ENCODE measurements around the gene HEG1.

The HEG1 gene

GRCh38 chr3:124967964-124968363, 87.8 kb downstream of the HEG1 start:
- Histone ChIP-seq H3K4ac (ENCODE audit: low read length) (no peak overlapping the region), H2BK120ac (ENCODE audit: low read depth, low read length) (no peak overlapping the region), H3K9ac (ENCODE audit: low read depth, low read length, poor library complexity) (no peak overlapping the region), H2BK15ac (ENCODE audit: low read length) (no peak overlapping the region), H3K18ac (ENCODE audit: low read length) (no peak overlapping the region), H3K9me3 (replicated peaks in 1 of 2; ENCODE audit: control insufficient read depth in 2 of 2, insufficient read depth in 1 of 2, low read depth in 1 of 2, low read length in 2 of 2) (no peaks in the 10 kb centered on the region), H2BK5ac (ENCODE audit: low read length) (no peak overlapping the region), H3K4me1 (ENCODE audit: control insufficient read depth in 2 of 2, insufficient read depth in 1 of 2, low read depth in 1 of 2, low read length in 2 of 2) (no peaks in the 10 kb centered on the region), H4K8ac (ENCODE audit: low read depth, low read length) (no peak overlapping the region), H3K4me2 (ENCODE audit: insufficient read depth, low read length, poor library complexity, severe bottlenecking) (no peak overlapping the region), H3K4me3 (ENCODE audit: low read length in 2 of 2) (no peak overlapping the region), H2AK5ac (ENCODE audit: low read depth, low read length) (no peak overlapping the region), H2AFZ (ENCODE audit: low read length) (no peak overlapping the region), H3K14ac (ENCODE audit: low read length) (no peak overlapping the region), H3K79me1 (ENCODE audit: low read depth, low read length) (no peaks in the 10 kb centered on the region), H3K27ac (replicated peaks; ENCODE audit: low read length) (no peak overlapping the region), H3K36me3 (replicated peaks in 1 of 2; ENCODE audit: control insufficient read depth in 2 of 2, insufficient read depth in 2 of 2, low read length in 2 of 2) (peaks cover 7 to 51% of the 10 kb centered on the region in 2 donors), H3K23ac (ENCODE audit: low read depth, low read length, poor library complexity) (no peak overlapping the region), H3K27me3 (ENCODE audit: control insufficient read depth in 3 of 3, insufficient read depth in 3 of 3, low read depth in 1 of 3, low read length in 3 of 3) (no peaks in the 10 kb centered on the region), H4K91ac (ENCODE audit: low read depth, low read length, poor library complexity) (no peak overlapping the region), H2BK12ac (ENCODE audit: low read length) (no peak overlapping the region)
- WGBS, 2 donors (ENCODE audit: extremely low coverage in 2 of 2, insufficient read length in 2 of 2, insufficient replicate concordance in 1 of 2) = no CpG with 5 or more reads among the region's 10 CpGs
- DNase-seq (ENCODE audit: low spot score) = no peak

DNA sequence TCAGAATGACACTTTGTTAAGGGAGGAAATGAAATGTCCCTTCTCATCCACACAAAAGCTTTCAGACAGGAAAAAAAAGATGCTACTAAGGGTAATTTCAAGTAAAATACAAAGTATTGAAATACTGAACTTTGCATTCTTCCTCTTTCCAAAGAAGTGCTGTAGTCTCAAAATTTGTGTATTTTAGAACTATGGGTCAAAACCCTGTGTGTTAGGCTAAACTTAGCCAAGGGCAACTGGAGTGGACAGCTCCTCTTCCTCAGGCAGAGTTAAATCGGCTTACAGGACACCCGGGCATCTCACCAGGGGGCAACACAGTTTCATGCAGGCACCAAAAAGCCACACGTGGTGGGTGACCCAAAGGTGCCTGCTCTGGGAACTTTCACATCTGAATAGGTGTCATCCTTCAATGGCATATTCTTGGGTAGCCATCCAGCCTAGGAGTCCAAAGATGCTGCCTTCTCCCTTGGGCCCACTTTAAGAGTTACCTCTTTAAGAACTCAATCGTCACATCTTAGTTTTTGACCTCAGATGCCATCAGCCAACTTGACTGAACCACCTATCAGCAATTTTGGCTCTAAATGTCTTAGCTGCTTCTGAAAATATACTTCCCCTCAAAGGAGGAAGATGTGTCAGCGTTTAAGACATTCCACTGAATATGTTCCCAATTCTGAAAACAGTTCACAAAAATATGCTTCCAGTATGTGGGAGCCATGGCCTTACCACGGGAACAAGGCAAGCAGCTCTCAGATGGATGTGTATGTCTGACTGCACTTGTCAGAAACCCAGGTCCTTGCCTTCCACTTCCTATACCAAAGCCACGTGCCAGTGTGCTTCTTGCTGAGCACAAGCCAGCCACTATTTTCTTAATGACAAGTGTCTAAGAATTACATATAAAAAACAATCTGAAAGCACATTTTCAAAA, 89.0 kb downstream of the HEG1 start:
- Histone ChIP-seq H2BK120ac (ENCODE audit: low read depth, low read length) (no peak overlapping the region), H3K9me3 (replicated peaks in 1 of 2; ENCODE audit: control insufficient read depth in 2 of 2, insufficient read depth in 1 of 2, low read depth in 1 of 2, low read length in 2 of 2) (no peaks in the 10 kb centered on the region), H3K79me1 (ENCODE audit: low read depth, low read length) (no peaks in the 10 kb centered on the region), H3K18ac (ENCODE audit: low read length) (no peak overlapping the region), H2BK12ac (ENCODE audit: low read length) (no peak overlapping the region), H3K36me3 (replicated peaks in 1 of 2; ENCODE audit: control insufficient read depth in 2 of 2, insufficient read depth in 2 of 2, low read length in 2 of 2) (peaks cover 5 to 40% of the 10 kb centered on the region in 2 donors), H3K9ac (ENCODE audit: low read depth, low read length, poor library complexity) (no peak overlapping the region), H2BK5ac (ENCODE audit: low read length) (no peak overlapping the region), H2BK15ac (ENCODE audit: low read length) (no peak overlapping the region), H3K27me3 (ENCODE audit: control insufficient read depth in 3 of 3, insufficient read depth in 3 of 3, low read depth in 1 of 3, low read length in 3 of 3) (no peaks in the 10 kb centered on the region), H4K8ac (ENCODE audit: low read depth, low read length) (no peak overlapping the region), H3K4me2 (ENCODE audit: insufficient read depth, low read length, poor library complexity, severe bottlenecking) (no peak overlapping the region), H2AK5ac (ENCODE audit: low read depth, low read length) (no peak overlapping the region), H3K4ac (ENCODE audit: low read length) (no peak overlapping the region), H3K4me3 (ENCODE audit: low read length in 2 of 2) (no peak overlapping the region), H3K4me1 (ENCODE audit: control insufficient read depth in 2 of 2, insufficient read depth in 1 of 2, low read depth in 1 of 2, low read length in 2 of 2) (no peaks in the 10 kb centered on the region), H4K91ac (ENCODE audit: low read depth, low read length, poor library complexity) (no peak overlapping the region), H2AFZ (ENCODE audit: low read length) (no peak overlapping the region), H3K27ac (replicated peaks; ENCODE audit: low read length) (no peak overlapping the region), H3K23ac (ENCODE audit: low read depth, low read length, poor library complexity) (no peak overlapping the region), H3K14ac (ENCODE audit: low read length) (no peak overlapping the region)
- WGBS, 2 donors (ENCODE audit: extremely low coverage in 2 of 2, insufficient read length in 2 of 2, insufficient replicate concordance in 1 of 2) = no CpG with 5 or more reads among the region's 7 CpGs
- DNase-seq (ENCODE audit: low spot score) = no peak

DNA sequence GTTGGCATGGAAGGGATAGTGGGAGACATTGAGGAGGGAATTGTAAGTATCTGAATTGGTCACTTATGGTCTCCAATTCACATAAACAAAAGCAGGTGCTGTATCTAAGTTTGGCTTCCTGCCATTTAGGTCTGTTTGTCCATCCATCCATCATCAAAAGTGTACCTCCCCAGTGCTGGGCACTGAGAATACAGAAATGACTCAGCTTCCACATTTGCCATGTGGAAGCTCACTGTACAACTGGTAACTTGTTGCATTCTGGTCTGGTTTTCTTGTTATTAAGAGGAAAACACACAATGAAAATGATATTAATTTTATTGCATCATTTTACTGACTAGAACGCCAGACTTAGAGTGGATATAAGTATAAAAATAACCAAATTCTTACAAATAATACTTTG, 90.4 kb downstream of the HEG1 start:
- Histone ChIP-seq H3K23ac (ENCODE audit: low read depth, low read length, poor library complexity) (no peak overlapping the region), H2BK5ac (ENCODE audit: low read length) (no peak overlapping the region), H2AK5ac (ENCODE audit: low read depth, low read length) (no peak overlapping the region), H3K79me1 (ENCODE audit: low read depth, low read length) (no peaks in the 10 kb centered on the region), H3K9me3 (replicated peaks in 1 of 2; ENCODE audit: control insufficient read depth in 2 of 2, insufficient read depth in 1 of 2, low read depth in 1 of 2, low read length in 2 of 2) (no peaks in the 10 kb centered on the region), H3K4me2 (ENCODE audit: insufficient read depth, low read length, poor library complexity, severe bottlenecking) (no peak overlapping the region), H2AFZ (ENCODE audit: low read length) (no peak overlapping the region), H3K4me1 (ENCODE audit: control insufficient read depth in 2 of 2, insufficient read depth in 1 of 2, low read depth in 1 of 2, low read length in 2 of 2) (no peaks in the 10 kb centered on the region), H3K4me3 (ENCODE audit: low read length in 2 of 2) (no peak overlapping the region), H3K36me3 (replicated peaks in 1 of 2; ENCODE audit: control insufficient read depth in 2 of 2, insufficient read depth in 2 of 2, low read length in 2 of 2) (peaks cover 3 to 28% of the 10 kb centered on the region in 2 donors), H3K27me3 (ENCODE audit: control insufficient read depth in 3 of 3, insufficient read depth in 3 of 3, low read depth in 1 of 3, low read length in 3 of 3) (no peaks in the 10 kb centered on the region), H3K9ac (ENCODE audit: low read depth, low read length, poor library complexity) (no peak overlapping the region), H2BK120ac (ENCODE audit: low read depth, low read length) (no peak overlapping the region), H4K91ac (ENCODE audit: low read depth, low read length, poor library complexity) (no peak overlapping the region), H3K14ac (ENCODE audit: low read length) (no peak overlapping the region), H2BK12ac (ENCODE audit: low read length) (no peak overlapping the region), H3K18ac (ENCODE audit: low read length) (no peak overlapping the region), H3K27ac (replicated peaks; ENCODE audit: low read length) (no peak overlapping the region), H3K4ac (ENCODE audit: low read length) (no peak overlapping the region), H2BK15ac (ENCODE audit: low read length) (no peak overlapping the region), H4K8ac (ENCODE audit: low read depth, low read length) (no peak overlapping the region)
- no peak for DNase-seq (ENCODE audit: low spot score)
- no CpG with 5 or more reads among the region's 1 CpG for WGBS, 2 donors (ENCODE audit: extremely low coverage in 2 of 2, insufficient read length in 2 of 2, insufficient replicate concordance in 1 of 2)

- Histone ChIP-seq H2AFZ (ENCODE audit: low read length) (no peak overlapping the region), H4K8ac (ENCODE audit: low read depth, low read length) (no peak overlapping the region), H3K27ac (replicated peaks; ENCODE audit: low read length) (no peak overlapping the region), H3K23ac (ENCODE audit: low read depth, low read length, poor library complexity) (no peak overlapping the region), H3K9me3 (replicated peaks in 1 of 2; ENCODE audit: control insufficient read depth in 2 of 2, insufficient read depth in 1 of 2, low read depth in 1 of 2, low read length in 2 of 2) (no peaks in the 10 kb centered on the region), H3K79me1 (ENCODE audit: low read depth, low read length) (no peaks in the 10 kb centered on the region), H3K4ac (ENCODE audit: low read length) (no peak overlapping the region), H4K91ac (ENCODE audit: low read depth, low read length, poor library complexity) (no peak overlapping the region), H3K4me3 (ENCODE audit: low read length in 2 of 2) (no peak overlapping the region), H2BK120ac (ENCODE audit: low read depth, low read length) (no peak overlapping the region), H2BK15ac (ENCODE audit: low read length) (no peak overlapping the region), H3K36me3 (replicated peaks in 1 of 2; ENCODE audit: control insufficient read depth in 2 of 2, insufficient read depth in 2 of 2, low read length in 2 of 2) (peaks cover 0 to 18% of the 10 kb centered on the region in 2 donors), H2BK5ac (ENCODE audit: low read length) (no peak overlapping the region), H3K4me2 (ENCODE audit: insufficient read depth, low read length, poor library complexity, severe bottlenecking) (no peak overlapping the region), H3K27me3 (ENCODE audit: control insufficient read depth in 3 of 3, insufficient read depth in 3 of 3, low read depth in 1 of 3, low read length in 3 of 3) (no peaks in the 10 kb centered on the region), H2AK5ac (ENCODE audit: low read depth, low read length) (no peak overlapping the region), H3K9ac (ENCODE audit: low read depth, low read length, poor library complexity) (no peak overlapping the region), H2BK12ac (ENCODE audit: low read length) (no peak overlapping the region), H3K4me1 (ENCODE audit: control insufficient read depth in 2 of 2, insufficient read depth in 1 of 2, low read depth in 1 of 2, low read length in 2 of 2) (no peaks in the 10 kb centered on the region), H3K18ac (ENCODE audit: low read length) (no peak overlapping the region), H3K14ac (ENCODE audit: low read length) (no peak overlapping the region)
- DNase-seq (ENCODE audit: low spot score) = no peak
- WGBS, 2 donors (ENCODE audit: extremely low coverage in 2 of 2, insufficient read length in 2 of 2, insufficient replicate concordance in 1 of 2) = no CpG with 5 or more reads among the region's 4 CpGs
These were observed 91.4 kb downstream of the HEG1 start for GRCh38 chr3:124964387-124964786.
